Renal cortical epithelial cell (primary cell): ENCODE measurements around the gene MYOF. TPM values are rescaled to one million over a fixed set of nuclear protein-coding genes. Genes with fewer than 3 reads are reported as not detected.

Source experiments
- DNase-seq: peaks from one replicate; pipeline ENCODE4 v3.0.0-alpha.2; 2011; ENCODE audit warnings: low read depth
- total RNA-seq: library from RNA; depleted of rRNA; stranded (reverse); fragments of >200 nt; gene quantifications from 2 replicates; pipeline ENCODE4 v1.2.3, GENCODE V29; 2014

MYOF gene
- total RNA-seq, 1 donor from 2014 or later = 607 TPM

GRCh38 chr10:93261089-93261488, 221.0 kb downstream of the MYOF start:
- DNase-seq = no peak

GRCh38 chr10:93259126-93259525, 223.0 kb downstream of the MYOF start:
- DNase-seq = peak; percentile 17

Other genes starting within 250 kb of the MYOF start
- gene CEP55, start 14.3 kb upstream of the MYOF start, total RNA-seq = 1.8 and 36.8 TPM in 2 replicates
- not detected in 2 replicates for gene FFAR4, start 84.3 kb upstream of the MYOF start, total RNA-seq
- gene RBP4, start 118.9 kb upstream of the MYOF start, total RNA-seq = 2.1 and 5.8 TPM in 2 replicates
- gene PDE6C, start 130.2 kb upstream of the MYOF start, total RNA-seq = not detected in 2 replicates
- gene FRA10AC1, start 220.3 kb upstream of the MYOF start, total RNA-seq = 1.0 and 14.8 TPM in 2 replicates